Stimulated activated CD4-positive, alpha-beta T cell treated with anti-CD3 and anti-CD28 coated beads, Interleukin-12 subunit alpha, Interleukin-12 subunit beta, amount 100 ng/mL, for 24 hours (primary cell): ENCODE data around the gene SEMA6A.
A peak's percentile ranks its signal among the peaks of the same experiment; 100 is the strongest.

Source experiments
- DNase-seq, 2 experiments: peaks; one replicate each; pipeline ENCODE4 v3.0.0-alpha.2; 2020; ENCODE audit warnings: low read depth in 2 of 2

The SEMA6A gene, protein sequence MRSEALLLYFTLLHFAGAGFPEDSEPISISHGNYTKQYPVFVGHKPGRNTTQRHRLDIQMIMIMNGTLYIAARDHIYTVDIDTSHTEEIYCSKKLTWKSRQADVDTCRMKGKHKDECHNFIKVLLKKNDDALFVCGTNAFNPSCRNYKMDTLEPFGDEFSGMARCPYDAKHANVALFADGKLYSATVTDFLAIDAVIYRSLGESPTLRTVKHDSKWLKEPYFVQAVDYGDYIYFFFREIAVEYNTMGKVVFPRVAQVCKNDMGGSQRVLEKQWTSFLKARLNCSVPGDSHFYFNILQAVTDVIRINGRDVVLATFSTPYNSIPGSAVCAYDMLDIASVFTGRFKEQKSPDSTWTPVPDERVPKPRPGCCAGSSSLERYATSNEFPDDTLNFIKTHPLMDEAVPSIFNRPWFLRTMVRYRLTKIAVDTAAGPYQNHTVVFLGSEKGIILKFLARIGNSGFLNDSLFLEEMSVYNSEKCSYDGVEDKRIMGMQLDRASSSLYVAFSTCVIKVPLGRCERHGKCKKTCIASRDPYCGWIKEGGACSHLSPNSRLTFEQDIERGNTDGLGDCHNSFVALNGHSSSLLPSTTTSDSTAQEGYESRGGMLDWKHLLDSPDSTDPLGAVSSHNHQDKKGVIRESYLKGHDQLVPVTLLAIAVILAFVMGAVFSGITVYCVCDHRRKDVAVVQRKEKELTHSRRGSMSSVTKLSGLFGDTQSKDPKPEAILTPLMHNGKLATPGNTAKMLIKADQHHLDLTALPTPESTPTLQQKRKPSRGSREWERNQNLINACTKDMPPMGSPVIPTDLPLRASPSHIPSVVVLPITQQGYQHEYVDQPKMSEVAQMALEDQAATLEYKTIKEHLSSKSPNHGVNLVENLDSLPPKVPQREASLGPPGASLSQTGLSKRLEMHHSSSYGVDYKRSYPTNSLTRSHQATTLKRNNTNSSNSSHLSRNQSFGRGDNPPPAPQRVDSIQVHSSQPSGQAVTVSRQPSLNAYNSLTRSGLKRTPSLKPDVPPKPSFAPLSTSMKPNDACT

DNA sequence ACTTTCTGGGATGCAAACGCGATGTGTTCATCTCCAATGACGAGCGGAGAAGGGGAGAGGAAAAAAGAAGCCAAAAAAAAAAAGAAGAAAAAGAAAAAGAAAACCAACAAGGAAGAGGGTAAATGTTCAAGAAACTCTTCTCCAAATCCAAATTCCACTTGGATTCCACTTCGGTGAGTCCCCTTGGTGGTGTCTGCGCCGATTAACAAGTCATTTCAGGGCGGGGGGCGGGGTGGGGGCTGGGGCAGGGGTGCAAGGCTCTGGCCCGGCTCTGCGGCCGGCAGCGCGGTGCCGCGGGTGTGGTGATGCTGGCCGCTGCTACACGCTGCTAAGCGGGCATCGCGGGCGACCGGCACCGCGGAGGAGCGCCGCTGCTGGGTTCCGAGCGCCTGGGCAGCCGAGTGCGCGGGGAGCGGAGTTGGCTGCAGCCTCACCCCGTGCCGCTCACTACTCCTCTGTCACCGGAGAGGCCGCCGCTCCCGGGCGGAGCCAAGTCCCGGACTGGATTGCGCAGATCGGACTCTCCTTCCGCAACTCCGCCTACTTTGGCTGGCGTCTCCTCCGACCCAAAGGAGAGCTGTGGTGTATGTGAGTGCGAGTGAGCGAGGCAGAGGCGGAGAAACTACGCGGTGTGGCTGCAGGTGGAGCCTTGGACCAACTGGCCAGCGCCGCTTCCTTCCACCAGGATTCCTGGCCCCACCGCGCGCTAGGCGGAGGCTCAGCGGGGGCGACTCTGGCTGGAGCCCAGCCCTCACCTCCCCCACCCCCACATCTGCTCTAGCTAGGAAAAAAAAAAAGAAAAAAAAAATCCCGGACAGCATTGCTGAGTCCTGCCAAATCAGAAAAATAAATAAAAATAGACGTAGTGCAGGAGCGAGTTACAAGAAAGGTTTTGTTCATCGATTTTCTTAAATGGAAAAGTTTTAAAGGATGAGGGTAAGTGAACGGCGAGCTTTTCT, at the start of gene SEMA6A:
Gene SEMA6A, minus strand, starts transcription at position 457 of the 959 bp plus-strand sequence. CDS start 69,879 bp downstream, outside the sequence.
- DNase-seq: peak; percentile 19 to 71

DNA sequence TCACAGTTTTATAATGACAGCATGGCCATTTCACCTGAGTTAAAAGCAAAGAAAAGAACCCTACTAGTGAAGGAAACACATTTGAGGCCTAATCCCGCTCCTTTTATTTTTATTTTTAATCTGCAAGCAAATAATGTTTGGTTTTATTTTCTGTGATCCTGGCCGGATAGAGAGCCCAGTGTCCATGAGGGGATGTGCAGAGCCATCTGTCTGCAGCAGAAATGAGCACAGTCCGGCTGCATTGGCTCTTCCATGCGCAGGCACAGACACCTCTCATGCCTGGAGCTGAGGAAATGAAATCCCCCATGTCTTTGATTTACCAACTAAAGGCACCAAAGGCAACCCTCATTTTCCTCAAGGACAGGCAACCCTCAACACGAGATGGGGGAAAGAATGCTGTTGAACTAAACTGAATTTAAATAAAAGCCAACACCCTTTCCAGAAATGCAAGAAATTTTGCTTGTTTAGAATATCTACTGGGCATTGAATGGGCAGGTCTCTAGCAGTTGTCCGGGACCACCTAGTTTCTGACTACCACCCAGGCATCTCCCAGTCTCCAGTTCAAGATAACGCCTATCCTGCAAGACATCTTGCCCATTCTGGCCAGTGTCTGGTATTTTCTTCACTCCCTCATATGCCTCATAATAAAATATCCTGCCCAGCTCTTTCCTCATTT, 47.9 kb upstream of the SEMA6A start:
- DNase-seq: no peak

DNA sequence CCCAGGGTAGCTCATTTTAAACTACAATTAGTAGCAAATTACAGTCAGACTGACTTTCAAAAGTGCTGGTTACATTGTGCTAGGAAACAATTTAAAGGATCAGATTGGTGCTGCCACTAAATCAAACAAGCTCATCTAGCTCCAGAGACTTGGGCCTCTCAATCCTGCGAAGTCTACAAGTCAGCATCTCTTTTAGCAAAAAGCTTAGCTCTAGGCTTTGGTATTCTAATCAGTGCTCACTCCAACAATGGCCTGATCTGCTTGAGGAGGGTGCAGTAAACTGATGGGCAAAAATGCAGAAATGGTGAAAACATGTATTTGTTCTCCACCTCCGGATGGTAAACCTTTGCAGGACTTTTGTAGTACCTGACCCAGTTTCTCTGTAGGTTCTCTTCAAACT, 47.0 kb upstream of the SEMA6A start:
- no peak for DNase-seq

DNA sequence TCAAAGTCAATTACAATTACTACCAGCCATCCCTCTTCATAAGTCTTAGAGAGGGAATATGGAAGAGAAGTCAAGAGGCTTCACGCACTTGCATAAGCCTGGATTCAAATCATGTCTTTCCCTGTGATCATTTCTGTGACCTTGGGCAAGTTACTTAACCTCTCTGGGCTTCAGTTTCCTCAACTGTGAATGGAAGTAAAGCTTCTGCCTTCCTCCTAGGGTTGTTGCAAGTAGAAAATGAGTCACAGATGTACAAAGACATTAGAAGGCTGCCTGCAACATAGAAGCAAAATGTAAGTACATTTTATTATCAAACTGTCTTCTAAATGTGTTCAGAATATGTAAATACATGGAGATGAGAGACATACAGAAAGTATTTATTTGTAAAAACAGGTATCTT, 42.3 kb upstream of the SEMA6A start:
- no peak for DNase-seq

DNA sequence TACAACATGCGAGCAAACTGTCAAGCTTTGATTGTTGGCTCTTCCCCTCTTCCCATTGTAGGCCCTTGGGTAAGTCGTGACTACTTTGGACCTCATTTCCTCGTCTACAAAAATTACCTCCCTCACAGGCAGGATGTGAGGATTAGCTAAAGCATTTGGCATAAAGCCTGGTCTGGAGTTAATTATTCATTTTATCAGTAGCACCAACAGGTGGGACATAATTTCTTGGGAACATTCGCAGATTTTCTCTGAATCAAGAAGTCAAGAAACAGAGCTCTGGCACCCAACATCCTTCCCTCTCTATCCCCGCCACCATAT, 39.9 kb upstream of the SEMA6A start:
- no peak for DNase-seq

DNA sequence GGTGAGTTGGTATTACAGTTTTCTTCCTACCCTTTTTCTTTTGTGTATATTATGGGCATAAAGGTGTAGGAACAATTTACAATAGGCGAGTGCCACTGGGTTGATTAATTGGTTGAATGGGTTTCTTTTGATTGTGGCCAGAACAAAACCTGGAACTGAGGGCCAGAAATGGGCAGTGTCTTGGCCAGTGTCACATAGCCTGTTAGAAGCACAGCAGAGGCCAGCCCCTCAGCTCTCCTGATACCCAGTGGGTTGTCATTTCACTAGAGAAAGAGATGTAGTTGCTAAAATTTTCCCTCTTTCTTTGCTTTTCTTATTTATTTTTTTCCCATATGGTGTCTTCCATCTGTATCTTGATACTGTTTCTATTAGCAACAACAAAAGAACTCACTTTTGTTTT, 38.8 kb upstream of the SEMA6A start:
- no peak for DNase-seq

DNA sequence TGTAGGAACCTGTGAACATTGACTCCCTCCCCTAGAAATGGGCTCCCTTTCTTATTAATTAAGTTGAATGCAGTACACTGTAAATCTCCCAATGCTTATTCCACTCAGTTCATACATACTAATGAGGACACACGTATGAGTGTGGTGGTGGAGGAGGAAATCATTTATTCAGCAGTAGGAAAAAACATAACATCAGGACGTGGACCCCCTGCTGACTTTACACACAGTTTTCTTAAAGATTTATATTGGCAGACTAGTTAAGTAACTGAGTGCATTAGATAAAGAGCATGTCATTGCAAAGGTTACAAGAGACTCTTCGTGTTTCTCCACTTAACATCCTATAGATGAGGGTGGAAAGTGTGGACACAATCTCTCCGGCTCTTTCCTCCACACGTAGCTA, 37.8 kb upstream of the SEMA6A start:
- DNase-seq: no peak

DNA sequence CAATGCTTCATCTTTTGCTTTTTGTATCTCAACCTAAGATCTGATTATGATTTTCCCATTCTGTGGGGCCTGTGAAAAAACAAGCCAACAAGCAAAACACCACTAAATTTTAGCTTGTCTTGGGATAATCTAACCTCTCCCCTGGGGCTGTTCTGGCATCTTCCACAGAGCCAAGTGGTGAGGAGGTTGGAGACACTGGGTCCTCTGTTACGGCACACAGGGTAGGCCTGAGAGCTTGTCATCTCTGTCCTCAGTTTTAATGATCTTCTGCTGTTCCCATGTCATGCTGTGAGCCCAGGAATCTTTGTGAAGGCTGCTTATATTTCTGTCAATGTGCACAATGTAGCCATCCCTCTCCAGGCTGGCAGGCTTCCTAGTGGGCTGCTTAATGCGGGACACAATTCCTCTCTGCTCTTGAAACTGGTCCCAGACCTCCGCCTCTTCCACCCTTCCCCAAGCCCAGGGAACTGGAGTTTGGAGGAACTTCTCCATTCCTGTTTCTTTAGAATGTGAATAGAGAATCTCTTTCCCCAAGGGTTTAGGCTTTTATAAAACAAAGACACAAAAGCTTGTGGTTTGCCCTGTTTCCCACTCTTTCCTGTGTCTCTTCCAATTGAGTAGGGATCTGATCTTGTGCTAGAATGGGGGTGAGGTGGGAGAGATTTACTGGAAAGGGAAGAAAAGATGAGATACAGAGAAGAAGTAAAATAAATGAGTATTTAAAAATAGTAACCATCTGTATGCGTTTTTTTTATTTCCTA, 30.9 kb upstream of the SEMA6A start:
- DNase-seq: no peak

DNA sequence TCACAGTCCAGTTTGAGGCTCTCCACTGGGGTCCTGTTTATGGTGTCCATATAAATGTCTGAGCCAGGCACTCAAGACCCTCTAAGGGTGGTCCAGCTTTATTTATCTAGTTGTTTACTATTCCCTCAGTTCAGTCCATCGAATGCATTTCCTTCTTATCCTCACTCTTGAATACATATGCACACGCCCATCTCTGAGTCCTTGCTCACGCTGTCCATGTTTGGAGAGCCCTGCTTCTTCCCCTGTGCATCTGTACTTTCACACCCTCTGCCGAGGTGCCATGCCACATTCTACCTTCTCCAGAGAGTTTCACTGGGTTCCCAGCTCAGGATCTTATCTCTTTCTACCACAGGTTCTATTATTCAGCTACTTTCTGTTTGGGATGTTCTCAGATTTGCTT, 30.2 kb upstream of the SEMA6A start:
- no peak for DNase-seq

DNA sequence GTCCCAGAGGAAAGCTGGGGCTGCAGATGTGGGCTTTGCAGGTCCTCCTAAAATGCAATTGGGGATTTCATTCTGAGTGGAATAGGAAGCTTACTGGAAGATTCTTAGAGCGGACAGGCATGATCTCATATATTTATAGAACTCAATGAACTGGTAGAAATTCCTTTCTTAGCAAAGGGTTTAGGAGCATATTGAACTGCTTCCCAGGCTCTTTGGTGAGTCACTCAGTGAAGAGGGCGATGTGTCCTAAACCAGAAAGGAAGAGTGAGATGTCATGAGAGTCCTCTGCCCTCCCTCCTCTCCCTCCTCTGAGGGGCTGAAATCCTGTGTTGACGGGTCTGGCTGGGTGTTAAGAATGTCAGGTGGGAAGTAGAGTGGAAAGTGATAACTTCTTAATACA, 26.3 kb upstream of the SEMA6A start:
- no peak for DNase-seq

DNA sequence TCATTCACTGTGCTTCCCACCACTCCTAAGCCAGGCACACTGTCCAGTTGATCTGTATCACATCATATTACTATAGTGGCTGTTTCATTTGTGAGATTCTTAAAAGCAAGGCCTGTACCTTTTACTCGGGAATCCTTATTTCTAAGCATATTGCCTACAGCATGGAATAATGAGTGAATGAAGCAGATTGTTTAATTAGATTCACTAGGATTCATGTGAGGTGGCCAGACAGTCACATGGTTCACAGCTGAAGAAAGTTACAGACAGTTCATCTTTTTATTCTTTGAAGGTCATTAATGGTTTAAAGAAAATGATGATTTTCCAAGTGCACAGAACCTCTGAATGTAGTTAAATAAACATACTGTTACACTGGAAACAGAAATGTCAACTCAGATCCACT, 24.3 kb upstream of the SEMA6A start:
- no peak for DNase-seq

DNA sequence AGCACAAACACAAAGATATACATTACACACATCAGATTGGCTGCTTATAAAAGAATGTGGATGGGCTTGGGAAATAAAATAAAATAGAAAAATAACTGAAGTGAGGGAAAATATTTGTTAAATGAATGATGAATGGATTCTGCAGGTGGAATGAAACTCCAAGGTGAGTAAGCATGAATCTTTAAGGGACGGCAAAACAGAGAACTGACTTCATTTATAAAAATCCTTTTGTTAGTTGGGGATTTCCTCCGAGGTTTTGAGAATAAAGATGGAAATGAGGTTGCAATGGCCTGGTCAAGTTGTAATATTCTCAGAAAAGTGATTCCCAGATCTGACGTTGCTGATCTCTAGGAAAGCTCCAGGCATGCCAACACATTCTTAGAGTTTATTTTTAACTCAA, 20.9 kb upstream of the SEMA6A start:
- no peak for DNase-seq

DNA sequence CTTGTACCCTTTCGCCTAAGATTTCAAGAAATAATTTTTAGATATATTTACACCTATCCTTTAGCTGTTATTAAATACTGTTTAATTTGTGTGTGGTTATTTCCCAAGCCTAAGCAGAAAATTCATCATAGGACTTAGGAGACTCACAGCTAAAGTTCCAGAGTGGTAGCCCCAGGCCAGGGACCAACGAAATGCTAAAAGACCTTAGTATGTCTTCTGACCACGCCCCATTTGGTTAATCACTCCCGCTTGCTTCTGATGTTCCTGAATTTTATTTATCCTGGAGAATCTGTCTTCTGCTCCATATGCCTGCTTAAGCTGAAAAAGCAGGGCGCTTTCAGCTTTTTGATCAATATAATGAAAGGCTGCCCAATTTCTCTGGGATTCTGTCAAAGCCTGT, 18.7 kb upstream of the SEMA6A start:
- DNase-seq: no peak

DNA sequence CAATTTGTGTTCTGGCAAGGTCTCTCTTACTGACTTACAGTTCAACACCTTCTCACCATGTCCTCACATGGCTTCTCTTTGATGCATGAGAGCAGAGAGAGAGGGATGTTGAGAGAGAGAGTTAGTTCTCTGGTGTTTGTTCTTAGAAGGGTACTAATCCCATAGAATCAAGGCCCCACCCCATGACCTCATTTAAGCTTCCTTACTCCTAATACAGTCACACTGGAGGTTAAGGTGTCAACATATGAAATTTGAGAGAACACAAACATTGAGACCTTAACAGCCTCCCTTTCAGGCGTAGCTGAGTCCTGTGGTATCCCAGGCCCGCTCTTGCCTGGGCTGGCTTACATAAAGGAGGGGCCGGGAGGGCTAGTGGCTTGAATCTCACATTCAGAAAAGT, 10.6 kb upstream of the SEMA6A start:
- DNase-seq: no peak

DNA sequence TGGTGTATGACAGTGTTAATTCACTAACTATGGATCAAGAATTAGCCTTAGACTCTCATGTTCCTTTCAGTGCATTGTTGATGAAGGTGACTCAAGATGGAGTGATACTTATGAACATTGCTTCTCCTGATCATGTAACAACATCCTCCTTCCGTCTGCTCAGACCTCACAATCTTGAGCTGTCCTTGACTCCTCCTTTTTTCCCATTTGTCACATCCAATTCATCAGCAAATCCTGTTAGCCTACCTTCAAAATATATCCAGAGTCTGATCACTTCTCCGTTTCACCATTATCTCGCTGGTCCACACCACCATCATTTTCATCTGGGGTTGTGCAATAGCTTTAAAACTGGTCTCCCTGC, 9.2 kb upstream of the SEMA6A start:
- DNase-seq: no peak

DNA sequence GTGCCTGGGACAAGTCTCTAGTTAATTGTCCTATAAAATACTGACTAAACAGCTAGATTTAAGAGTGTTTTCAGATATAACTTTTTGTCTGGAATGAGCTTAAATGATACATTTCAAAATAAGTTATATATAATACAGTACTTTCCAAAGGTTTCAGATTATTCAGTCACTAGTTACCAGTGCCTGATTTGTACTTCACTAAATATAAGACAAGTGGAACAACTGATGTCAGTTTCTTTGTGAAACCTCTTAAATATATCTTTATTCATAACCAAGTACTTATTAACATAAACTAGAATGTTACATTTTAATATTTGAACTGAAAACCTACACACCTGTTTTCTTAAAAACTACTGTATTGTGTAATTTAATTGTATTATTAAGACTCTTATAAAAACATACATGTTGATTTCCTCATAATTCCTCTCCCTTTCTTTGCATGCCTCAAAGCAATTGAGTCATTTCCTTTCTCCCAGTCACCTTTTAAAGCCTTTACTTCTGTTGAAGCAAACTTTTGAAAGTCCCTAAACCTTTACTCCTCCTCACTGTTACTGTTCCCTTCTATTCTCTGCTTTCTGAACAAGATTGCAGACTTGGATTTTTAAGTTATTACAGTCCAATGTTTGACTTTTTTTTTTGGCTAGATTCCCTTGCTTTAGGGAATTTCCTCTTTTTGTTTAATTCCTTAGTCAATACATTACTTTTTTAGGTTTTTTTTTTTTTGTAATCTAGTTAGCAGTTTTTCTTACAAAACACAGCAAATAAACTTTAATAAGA, 8.7 kb upstream of the SEMA6A start:
- no peak for DNase-seq

DNA sequence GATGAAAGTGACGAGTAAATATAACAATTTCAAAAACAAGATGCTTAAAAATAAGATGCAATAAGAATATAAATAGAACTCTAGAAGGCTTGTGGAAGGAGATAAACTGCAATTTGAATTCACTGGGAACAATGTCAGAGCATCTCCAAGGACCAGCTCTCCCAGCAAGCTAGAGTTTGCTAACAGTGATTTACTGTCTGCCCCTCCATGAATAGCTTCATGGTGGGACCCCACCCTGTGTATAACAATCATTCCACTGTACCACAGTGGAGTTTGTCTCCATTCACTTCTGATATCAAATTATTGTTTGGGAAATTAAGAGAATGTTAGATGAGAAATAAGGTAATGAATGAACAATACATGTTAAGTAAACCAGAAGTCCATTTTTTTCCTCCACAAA, 7.3 kb upstream of the SEMA6A start:
- no peak for DNase-seq

DNA sequence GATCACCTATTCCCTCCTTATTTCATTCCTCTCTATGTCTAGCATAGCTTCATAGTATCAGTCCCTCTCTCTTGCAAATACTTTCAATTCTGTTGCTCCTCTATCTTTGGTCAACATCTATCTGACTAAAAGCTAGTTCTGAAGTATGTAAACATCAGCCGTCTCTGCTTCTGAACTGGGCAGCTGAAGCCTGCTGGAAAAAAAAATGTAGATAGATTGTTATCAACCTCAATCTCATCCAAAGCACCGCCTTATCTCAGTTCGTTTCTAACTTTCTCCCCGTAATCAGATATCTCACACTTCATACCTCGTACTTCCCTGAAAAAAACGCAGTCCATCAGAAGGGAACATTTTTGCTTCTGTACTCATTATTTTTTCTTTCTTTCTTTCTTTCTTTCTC, 4.5 kb upstream of the SEMA6A start:
- DNase-seq: no peak

DNA sequence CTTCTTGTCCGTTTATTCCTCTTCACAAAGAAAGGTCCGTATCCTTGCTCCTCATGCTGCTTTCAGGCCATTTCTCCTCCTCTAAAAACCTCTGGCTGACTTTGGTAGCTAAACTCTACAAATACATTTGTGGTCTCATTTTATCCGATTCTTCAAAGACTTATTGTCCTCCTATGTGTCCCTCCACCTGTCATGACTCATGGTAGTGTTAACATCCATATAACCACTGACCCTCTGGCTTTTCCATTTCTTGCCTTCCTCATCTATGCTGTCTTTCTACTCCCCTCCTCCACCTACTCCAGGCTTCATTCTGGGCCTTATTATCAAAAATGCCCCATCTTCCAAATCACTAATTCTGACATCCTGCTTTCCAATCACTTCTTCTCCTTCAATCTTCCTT, 4.1 kb upstream of the SEMA6A start:
- no peak for DNase-seq
